Measurements from ENCODE around the gene ACSF2. TPM values are rescaled to one million over a fixed set of nuclear protein-coding genes. Genes with fewer than 3 reads are reported as not detected.
A peak's percentile ranks its signal among the peaks of the same experiment; 100 is the strongest.

The ACSF2 gene
- total and polyA plus RNA-seq, 2 of the 13 experiments (the other 11 are each of a cell fraction or from before 2014, with no cell fraction given) = 87.3 to 109 TPM

GRCh38 chr17:50478391-50479381 lies 52.7 kb downstream of the ACSF2 start, which contains the start of gene RSAD1 (continued):
- TF ChIP-seq ZNF670 (CRISPR knock-in tag; IDR thresholded peaks at IDR 0.05; ENCODE audit: borderline replicate concordance) = peak; percentile 63; the same call in 1 of the 2 replicates
- TF ChIP-seq PAF1 (CRISPR knock-in tag; IDR thresholded peaks at IDR 0.05) = no peak
- TF ChIP-seq ZFYVE20 (CRISPR knock-in tag; IDR thresholded peaks at IDR 0.05; ENCODE audit: borderline replicate concordance, low read depth) = 0 out of 2 replicates have a peak, but pooled peaks have one; percentile 70
- TF ChIP-seq HCFC1 (IDR thresholded peaks at IDR 0.05; ENCODE audit: low read depth, low read length) = no peak; the same call in 1 of the 2 replicates
- no peak for TF ChIP-seq NR2F1 (CRISPR knock-in tag; IDR thresholded peaks at IDR 0.05)
- 0 out of 2 replicates have a peak, but pooled peaks have one; percentile 83 for TF ChIP-seq ZNF589 (CRISPR knock-in tag; conservative IDR thresholded peaks at IDR 0.05)
- TF ChIP-seq, protein P1, sequence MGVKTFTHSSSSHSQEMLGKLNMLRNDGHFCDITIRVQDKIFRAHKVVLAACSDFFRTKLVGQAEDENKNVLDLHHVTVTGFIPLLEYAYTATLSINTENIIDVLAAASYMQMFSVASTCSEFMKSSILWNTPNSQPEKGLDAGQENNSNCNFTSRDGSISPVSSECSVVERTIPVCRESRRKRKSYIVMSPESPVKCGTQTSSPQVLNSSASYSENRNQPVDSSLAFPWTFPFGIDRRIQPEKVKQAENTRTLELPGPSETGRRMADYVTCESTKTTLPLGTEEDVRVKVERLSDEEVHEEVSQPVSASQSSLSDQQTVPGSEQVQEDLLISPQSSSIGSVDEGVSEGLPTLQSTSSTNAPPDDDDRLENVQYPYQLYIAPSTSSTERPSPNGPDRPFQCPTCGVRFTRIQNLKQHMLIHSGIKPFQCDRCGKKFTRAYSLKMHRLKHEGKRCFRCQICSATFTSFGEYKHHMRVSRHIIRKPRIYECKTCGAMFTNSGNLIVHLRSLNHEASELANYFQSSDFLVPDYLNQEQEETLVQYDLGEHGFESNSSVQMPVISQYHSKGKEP (CRISPR knock-in tag; IDR thresholded peaks at IDR 0.05) = no peak
- TF ChIP-seq, protein P2, sequence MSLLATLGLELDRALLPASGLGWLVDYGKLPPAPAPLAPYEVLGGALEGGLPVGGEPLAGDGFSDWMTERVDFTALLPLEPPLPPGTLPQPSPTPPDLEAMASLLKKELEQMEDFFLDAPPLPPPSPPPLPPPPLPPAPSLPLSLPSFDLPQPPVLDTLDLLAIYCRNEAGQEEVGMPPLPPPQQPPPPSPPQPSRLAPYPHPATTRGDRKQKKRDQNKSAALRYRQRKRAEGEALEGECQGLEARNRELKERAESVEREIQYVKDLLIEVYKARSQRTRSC (CRISPR knock-in tag; IDR thresholded peaks at IDR 0.05; ENCODE audit: low read depth) = peak; percentile 89; the same call in 1 of the 2 replicates
- peak; percentile 28; the same call in 1 of the 2 replicates for TF ChIP-seq RCOR2 (CRISPR knock-in tag; IDR thresholded peaks at IDR 0.05)
- TF ChIP-seq ZFP36 (IDR thresholded peaks at IDR 0.05; ENCODE audit: borderline replicate concordance, low read depth, low read length, partially characterized antibody) = no peak
- no peak for TF ChIP-seq CBX2 (IDR thresholded peaks at IDR 0.05; ENCODE audit: low read depth, low read length)
- peak; percentile 75; the same call in 1 of the 2 replicates for TF ChIP-seq CBX2 (CRISPR knock-in tag; IDR thresholded peaks at IDR 0.05; ENCODE audit: low read depth)
- TF ChIP-seq, protein P3, sequence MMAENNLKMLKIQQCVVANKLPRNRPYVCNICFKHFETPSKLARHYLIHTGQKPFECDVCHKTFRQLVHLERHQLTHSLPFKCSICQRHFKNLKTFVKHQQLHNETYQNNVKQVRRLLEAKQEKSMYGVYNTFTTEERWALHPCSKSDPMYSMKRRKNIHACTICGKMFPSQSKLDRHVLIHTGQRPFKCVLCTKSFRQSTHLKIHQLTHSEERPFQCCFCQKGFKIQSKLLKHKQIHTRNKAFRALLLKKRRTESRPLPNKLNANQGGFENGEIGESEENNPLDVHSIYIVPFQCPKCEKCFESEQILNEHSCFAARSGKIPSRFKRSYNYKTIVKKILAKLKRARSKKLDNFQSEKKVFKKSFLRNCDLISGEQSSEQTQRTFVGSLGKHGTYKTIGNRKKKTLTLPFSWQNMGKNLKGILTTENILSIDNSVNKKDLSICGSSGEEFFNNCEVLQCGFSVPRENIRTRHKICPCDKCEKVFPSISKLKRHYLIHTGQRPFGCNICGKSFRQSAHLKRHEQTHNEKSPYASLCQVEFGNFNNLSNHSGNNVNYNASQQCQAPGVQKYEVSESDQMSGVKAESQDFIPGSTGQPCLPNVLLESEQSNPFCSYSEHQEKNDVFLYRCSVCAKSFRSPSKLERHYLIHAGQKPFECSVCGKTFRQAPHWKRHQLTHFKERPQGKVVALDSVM (CRISPR knock-in tag; IDR thresholded peaks at IDR 0.05) = peak; percentile 81
- no peak for TF ChIP-seq NFATC3 (CRISPR knock-in tag; IDR thresholded peaks at IDR 0.05)
- TF ChIP-seq RFX3 (CRISPR knock-in tag; IDR thresholded peaks at IDR 0.05) = no peak
- TF ChIP-seq CCAR2 (optimal IDR thresholded peaks at IDR 0.05; ENCODE audit: low read depth, low read length) = no peak
- TF ChIP-seq, protein P4, sequence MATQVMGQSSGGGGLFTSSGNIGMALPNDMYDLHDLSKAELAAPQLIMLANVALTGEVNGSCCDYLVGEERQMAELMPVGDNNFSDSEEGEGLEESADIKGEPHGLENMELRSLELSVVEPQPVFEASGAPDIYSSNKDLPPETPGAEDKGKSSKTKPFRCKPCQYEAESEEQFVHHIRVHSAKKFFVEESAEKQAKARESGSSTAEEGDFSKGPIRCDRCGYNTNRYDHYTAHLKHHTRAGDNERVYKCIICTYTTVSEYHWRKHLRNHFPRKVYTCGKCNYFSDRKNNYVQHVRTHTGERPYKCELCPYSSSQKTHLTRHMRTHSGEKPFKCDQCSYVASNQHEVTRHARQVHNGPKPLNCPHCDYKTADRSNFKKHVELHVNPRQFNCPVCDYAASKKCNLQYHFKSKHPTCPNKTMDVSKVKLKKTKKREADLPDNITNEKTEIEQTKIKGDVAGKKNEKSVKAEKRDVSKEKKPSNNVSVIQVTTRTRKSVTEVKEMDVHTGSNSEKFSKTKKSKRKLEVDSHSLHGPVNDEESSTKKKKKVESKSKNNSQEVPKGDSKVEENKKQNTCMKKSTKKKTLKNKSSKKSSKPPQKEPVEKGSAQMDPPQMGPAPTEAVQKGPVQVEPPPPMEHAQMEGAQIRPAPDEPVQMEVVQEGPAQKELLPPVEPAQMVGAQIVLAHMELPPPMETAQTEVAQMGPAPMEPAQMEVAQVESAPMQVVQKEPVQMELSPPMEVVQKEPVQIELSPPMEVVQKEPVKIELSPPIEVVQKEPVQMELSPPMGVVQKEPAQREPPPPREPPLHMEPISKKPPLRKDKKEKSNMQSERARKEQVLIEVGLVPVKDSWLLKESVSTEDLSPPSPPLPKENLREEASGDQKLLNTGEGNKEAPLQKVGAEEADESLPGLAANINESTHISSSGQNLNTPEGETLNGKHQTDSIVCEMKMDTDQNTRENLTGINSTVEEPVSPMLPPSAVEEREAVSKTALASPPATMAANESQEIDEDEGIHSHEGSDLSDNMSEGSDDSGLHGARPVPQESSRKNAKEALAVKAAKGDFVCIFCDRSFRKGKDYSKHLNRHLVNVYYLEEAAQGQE (IDR thresholded peaks at IDR 0.05; ENCODE audit: borderline replicate concordance in 1 of 2, low read depth in 1 of 2, low read length in 2 of 2) = no peak; a peak in 1 of 4 replicates
- no peak for TF ChIP-seq TRIM24 (CRISPR knock-in tag; IDR thresholded peaks at IDR 0.05)

Measured in HepG2 (cell line).